ENCODE data around the gene GRIA4.

GRIA4 gene

GRCh38 chr11:106015066-106015465 lies 405.2 kb downstream of the GRIA4 start:
- no peak for DNase-seq

GRCh38 chr11:106017093-106017492 lies 407.2 kb downstream of the GRIA4 start:
- no peak for DNase-seq

- peak in 1 of 2 donors; percentile 4 for DNase-seq
Observed at GRCh38 chr11:106021181-106021966, 411.5 kb downstream of the GRIA4 start.

DNA sequence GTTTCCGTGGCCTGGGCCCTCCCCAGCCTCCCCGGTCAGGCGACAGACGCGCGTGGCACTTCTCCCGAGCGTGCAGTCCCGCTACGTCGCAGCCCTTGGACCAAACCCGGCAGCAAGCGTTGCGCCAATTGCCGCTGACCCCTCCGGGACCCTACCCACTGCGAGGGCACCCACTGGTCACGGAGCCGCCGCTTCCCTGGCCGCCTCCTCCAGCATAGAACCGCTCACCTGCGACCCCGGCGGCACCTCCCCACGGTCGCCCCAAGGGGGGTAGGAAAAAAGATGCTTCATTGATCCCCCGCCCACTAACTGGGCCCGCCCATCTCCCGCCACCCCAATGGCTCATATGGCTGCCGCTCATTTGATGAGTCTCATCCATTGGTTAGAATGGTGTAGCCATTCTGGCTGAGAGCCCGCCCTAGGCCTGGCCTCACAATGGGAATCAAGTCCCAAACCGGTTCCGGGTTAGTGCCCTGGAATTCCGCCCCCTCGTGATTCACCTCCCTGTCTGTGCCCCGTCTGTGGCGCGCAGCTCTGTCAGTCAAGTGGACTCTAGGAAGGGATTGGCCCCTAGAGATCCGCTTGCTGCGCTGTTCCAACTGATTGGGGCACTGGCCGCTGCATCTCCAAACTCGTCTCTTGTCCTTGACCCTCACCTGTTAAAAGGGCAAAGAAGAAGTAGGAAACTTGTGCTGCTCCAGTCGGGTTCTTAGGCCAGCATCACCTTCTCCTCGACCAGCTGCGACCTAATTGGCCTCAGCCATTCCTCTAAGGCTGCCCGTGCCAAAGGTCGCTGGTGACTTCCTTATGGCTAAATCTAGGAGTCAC lies 412.3 kb downstream of the GRIA4 start, which contains the start of gene MSANTD4:
TSS of gene MSANTD4 (minus strand) at position 274 of the 828 bp plus-strand sequence. CDS start 11,323 bp downstream, outside the sequence.
- peak; percentile 96 to 98 for DNase-seq

GRCh38 chr11:106022795-106023275 lies 413.0 kb downstream of the GRIA4 start:
- no peak for DNase-seq

GRCh38 chr11:106030609-106031008 lies 420.7 kb downstream of the GRIA4 start:
- no peak for DNase-seq

DNA sequence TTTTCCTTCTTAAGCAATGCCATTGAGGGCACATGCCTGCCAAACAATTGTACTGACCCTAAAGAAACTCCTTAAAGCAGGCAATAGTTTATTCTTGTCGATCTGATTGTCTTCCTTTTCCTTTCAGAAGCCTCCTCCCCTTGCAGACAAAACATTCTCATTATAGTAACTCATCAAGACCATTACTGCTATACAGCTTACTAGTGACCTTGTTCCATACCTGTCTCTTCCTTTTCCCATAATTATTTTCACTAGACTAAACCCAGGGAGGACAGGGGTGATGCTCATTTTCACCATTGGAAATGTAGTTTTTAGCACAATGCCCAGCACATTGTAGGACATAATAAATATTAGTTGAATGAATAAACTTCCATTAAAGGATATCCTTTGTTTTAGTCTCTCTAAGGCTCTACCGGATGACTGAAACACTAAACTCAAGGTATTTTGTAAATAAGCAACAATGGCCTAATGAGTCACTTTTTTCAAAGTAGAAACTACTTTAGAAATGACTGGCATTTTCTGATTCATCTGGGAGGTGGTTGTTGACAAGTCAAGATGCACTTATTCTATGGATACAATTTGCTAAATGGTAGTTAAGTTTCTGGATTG lies 421.4 kb downstream of the GRIA4 start:
- no peak for DNase-seq

Measured in CD4-positive, alpha-beta T cell treated with Interleukin-4 for 1 hour (primary cell).